Liver (tissue), 9 donors: ENCODE results near the gene SLC7A5. TPM values are rescaled to one million over a fixed set of nuclear protein-coding genes. Genes with fewer than 3 reads are reported as not detected.
"Not testable (repeated sequence)": the region's sequence is repeated elsewhere in the genome, so short reads cannot be mapped to it uniquely, and the experiment has no call there.

Experiments used
- DNase-seq: peaks from one replicate; pipeline ENCODE4 v3.0.0-alpha.2; 2017; ENCODE audit warnings: low spot score
- H3K27ac ChIP-seq, 2 donors: one replicate each; pipeline ENCODE4 v1.7.0; 2013; ENCODE audit warnings: inconsistent platforms in 2 of 2, low read length in 2 of 2, control low read depth in 1 of 2, low read depth in 1 of 2, mild to moderate bottlenecking in 1 of 2
- H3K27me3 ChIP-seq, 4 donors: one replicate each; pipeline versions ENCODE4 v1.6.1 to v1.7.0; 2013; ENCODE audit warnings: low read length in 3 of 4, inconsistent platforms in 1 of 4, mild to moderate bottlenecking in 1 of 4, moderate library complexity in 1 of 4; ENCODE audit not compliant: control insufficient read depth in 4 of 4, insufficient read depth in 4 of 4
- H3K36me3 ChIP-seq, 4 donors: one replicate each; pipeline versions ENCODE4 v1.6.1 to v1.7.0; 2013; ENCODE audit warnings: low read length in 3 of 4, mild to moderate bottlenecking in 3 of 4, low read depth in 1 of 4, moderate library complexity in 1 of 4; ENCODE audit not compliant: control insufficient read depth in 4 of 4, insufficient read depth in 3 of 4
- H3K4me1 ChIP-seq, 4 donors: one replicate each; pipeline versions ENCODE4 v1.6.1 to v1.7.0; 2013; ENCODE audit warnings: low read length in 3 of 4, mild to moderate bottlenecking in 3 of 4, moderate library complexity in 1 of 4; ENCODE audit not compliant: control insufficient read depth in 4 of 4, insufficient read depth in 4 of 4
- H3K4me3 ChIP-seq, 3 donors: one replicate each; pipeline versions ENCODE4 v1.6.1 to v1.7.0; 2013; ENCODE audit warnings: low read length in 3 of 3, control low read depth in 1 of 3, low read depth in 1 of 3, mild to moderate bottlenecking in 1 of 3
- H3K9ac ChIP-seq, 2 donors: one replicate each; pipeline ENCODE4 v1.7.0; 2013; ENCODE audit warnings: low read length in 2 of 2, mild to moderate bottlenecking in 2 of 2, moderate library complexity in 2 of 2, control low read depth in 1 of 2, low read depth in 1 of 2
- H3K9me3 ChIP-seq, 4 donors: one replicate each; pipeline versions ENCODE4 v1.6.1 to v1.7.0; 2013; ENCODE audit warnings: low read length in 3 of 4; ENCODE audit not compliant: control insufficient read depth in 4 of 4
- FOXA1 ChIP-seq: IDR thresholded peaks from 2 replicates; pipeline ENCODE4 v1.6.1; 2016; ENCODE audit warnings: antibody characterized with exemption
- FOXA2 ChIP-seq: IDR thresholded peaks from 2 replicates; pipeline ENCODE4 v1.6.1; 2016; ENCODE audit warnings: antibody characterized with exemption
- GABPA ChIP-seq, 2 donors: IDR thresholded peaks in 1 of 2; conservative IDR thresholded peaks in 1 of 2; 2 replicates each; pipeline ENCODE4 v1.6.1; 2016; ENCODE audit warnings: antibody characterized with exemption in 2 of 2, mild to moderate bottlenecking in 1 of 2, moderate library complexity in 1 of 2
- HNF4G ChIP-seq: IDR thresholded peaks from 2 replicates; pipeline ENCODE4 v1.6.1; 2016; ENCODE audit warnings: antibody characterized with exemption
- JUND ChIP-seq, 2 donors: IDR thresholded peaks; 2 replicates each; pipeline ENCODE4 v1.6.1; 2016; ENCODE audit warnings: antibody characterized with exemption in 2 of 2
- NR2F2 ChIP-seq: IDR thresholded peaks from 2 replicates; pipeline ENCODE4 v1.6.1; 2016; ENCODE audit warnings: antibody characterized with exemption
- RAD21 ChIP-seq, 2 donors: IDR thresholded peaks; 2 replicates each; pipeline ENCODE4 v1.6.1; 2016; ENCODE audit warnings: antibody characterized with exemption in 2 of 2, mild to moderate bottlenecking in 2 of 2
- RXRA ChIP-seq, 2 donors: IDR thresholded peaks; 2 replicates each; pipeline ENCODE4 v1.6.1; 2017 to 2018; ENCODE audit warnings: antibody characterized with exemption in 2 of 2, mild to moderate bottlenecking in 1 of 2
- TAF1 ChIP-seq: conservative IDR thresholded peaks from 2 replicates; pipeline ENCODE4 v1.6.1; 2016; ENCODE audit warnings: antibody characterized with exemption, mild to moderate bottlenecking
- YY1 ChIP-seq: IDR thresholded peaks from 2 replicates; pipeline ENCODE4 v1.6.1; 2016; ENCODE audit warnings: antibody characterized with exemption, mild to moderate bottlenecking
- WGBS: extraction: QIAGEN DNeasy Blood & Tissue Kit; methylation state at CpG from one replicate; pipeline ENCODE4 v1.1.7; 2013; 5-methylcytosine and 5-hydroxymethylcytosine counted together
- polyA plus RNA-seq, 2 donors: library from polyadenylated mRNA; stranded (reverse) in 1 of 2; unstranded in 1 of 2; fragments of 200-250 nt in 1 of 2; fragments of >200 nt in 1 of 2; fragmentation: Nextera tagmentation in 1 of 2; extraction: Ambion mirVana in 1 of 2; gene quantifications; one replicate each; pipeline versions ENCODE4 v1.2.1 to v1.2.3, GENCODE V29; 2013 to 2015
- total RNA-seq, 2 donors: library from RNA; depleted of rRNA; stranded (reverse); fragments of >200 nt; gene quantifications; one replicate each; pipeline ENCODE4 v1.2.3, GENCODE V29; 2014
- TF ChIP-seq, protein P1 (sequence below): IDR thresholded peaks from 2 replicates; pipeline ENCODE4 v1.6.1; 2016; ENCODE audit warnings: antibody characterized with exemption
- TF ChIP-seq, protein P2 (sequence below): fragments of 150-350 bp; IDR thresholded peaks from 2 replicates; pipeline ENCODE4 v1.5.1; 2017; ENCODE audit warnings: improper control_type of control experiment, low read depth, low read length; ENCODE audit not compliant: missing input control
- donor health status: healthy.
- donor health status: healthy.
- donor health status: healthy.
- donor health status: healthy.
- donor health status: healthy.

SLC7A5 gene
- total and polyA plus RNA-seq, 4 donors = 4.5 to 66.0 (median 10.6) TPM

DNA sequence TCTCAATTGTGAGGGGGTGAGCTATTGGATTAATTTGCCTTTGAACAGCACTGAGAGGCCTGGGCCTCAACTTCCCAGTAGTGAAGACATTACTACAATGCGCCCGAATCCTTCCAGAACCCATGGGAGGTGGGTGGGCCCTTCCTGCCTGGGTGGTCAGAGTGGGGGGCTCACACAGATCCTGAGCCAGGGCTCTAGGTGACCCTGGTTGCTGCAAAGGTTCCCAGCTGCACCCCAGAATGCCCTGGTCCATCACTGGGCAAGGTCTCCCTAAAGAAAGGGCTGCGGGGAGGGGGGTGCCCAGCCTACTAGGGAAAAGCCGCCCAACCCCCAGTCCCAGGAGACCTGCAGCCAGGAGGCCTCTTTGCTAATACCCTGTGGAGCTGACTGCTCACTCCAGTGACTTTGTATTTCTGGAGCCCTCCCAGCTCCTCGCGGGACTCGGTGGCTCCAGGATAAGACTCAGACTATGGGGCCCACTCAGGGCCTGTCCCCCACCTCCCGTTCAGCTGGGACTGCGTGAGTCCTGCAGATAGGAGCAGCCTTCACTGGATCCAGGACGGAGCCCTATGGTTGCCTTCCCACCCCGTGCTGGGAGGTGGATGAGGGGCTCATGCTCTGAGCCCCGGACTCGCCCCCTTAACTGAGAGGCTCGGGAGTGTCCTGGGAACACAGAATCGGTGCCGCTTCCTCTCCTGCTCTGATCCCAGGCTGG is 40.2 kb downstream of the SLC7A5 start:
- Histone ChIP-seq H3K9me3 (no peaks in the 10 kb centered on the region), H3K27me3 (no peaks in the 10 kb centered on the region), H3K4me1 (peaks cover 0 to 3% (median 1%) of the 10 kb centered on the region in 4 donors), H3K9ac (no peak overlapping the region), H3K4me3 (no peak overlapping the region), H3K27ac (no peak overlapping the region), H3K36me3 (peaks cover 6 to 21% (median 7%) of the 10 kb centered on the region in 4 donors)
- DNase-seq = no peak
- 91% methylated on average over 16 of the region's 16 CpGs for WGBS
- TF ChIP-seq, protein P1, sequence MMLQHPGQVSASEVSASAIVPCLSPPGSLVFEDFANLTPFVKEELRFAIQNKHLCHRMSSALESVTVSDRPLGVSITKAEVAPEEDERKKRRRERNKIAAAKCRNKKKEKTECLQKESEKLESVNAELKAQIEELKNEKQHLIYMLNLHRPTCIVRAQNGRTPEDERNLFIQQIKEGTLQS = no peak
- TF ChIP-seq FOXA2 (no peak), JUND (IDR thresholded peaks at IDR 0.05) (no peak), FOXA1 (no peak), TAF1 (no peak)
- TF ChIP-seq, protein P2, sequence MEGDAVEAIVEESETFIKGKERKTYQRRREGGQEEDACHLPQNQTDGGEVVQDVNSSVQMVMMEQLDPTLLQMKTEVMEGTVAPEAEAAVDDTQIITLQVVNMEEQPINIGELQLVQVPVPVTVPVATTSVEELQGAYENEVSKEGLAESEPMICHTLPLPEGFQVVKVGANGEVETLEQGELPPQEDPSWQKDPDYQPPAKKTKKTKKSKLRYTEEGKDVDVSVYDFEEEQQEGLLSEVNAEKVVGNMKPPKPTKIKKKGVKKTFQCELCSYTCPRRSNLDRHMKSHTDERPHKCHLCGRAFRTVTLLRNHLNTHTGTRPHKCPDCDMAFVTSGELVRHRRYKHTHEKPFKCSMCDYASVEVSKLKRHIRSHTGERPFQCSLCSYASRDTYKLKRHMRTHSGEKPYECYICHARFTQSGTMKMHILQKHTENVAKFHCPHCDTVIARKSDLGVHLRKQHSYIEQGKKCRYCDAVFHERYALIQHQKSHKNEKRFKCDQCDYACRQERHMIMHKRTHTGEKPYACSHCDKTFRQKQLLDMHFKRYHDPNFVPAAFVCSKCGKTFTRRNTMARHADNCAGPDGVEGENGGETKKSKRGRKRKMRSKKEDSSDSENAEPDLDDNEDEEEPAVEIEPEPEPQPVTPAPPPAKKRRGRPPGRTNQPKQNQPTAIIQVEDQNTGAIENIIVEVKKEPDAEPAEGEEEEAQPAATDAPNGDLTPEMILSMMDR = no peak

DNA sequence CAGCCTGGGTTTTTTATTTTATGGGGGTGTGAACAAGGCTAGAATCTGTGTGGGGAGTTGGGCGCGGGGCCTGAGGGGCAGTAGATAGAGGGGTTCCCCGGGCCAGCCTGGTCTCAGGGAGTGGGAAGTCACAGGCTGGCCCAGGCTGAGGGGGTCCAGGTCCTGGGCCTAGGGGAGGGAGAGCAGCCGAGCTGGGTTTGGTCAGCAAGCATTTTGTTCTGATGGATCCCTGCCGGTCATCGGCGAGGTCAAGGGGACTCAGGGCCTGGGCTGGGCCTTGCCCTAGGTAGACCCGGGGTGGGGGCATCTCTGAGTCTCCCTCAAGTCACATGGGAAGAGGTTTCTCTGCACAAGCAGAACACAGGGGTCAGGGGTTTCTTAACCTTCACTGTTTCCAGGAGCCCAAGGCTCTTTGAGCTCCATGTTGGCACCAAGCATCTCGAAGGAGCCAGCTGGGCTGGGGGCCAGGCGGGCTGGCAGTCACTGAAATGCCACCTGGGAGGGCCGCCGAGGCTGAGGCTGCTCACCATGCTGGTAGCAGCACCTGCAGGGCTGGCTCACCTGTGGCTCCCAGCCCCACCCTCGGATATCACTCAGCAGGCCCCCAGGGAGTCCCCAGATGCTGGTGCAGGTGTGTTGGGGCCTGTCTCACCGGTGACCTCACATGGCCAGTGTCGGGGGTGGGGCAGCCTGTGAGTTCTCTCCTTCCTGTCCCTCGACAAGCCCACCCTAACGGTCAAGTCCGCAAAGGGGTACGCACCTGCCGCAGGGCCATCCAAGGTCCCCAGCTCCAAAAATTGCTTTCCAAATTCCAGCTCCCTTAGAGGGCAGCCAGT is 41.0 kb downstream of the SLC7A5 start:
- Histone ChIP-seq H3K27me3 (no peaks in the 10 kb centered on the region), H3K36me3 (peaks cover 4 to 19% (median 7%) of the 10 kb centered on the region in 4 donors), H3K4me1 (peaks cover 0 to 3% (median 1%) of the 10 kb centered on the region in 4 donors), H3K9me3 (no peaks in the 10 kb centered on the region), H3K4me3 (no peak overlapping the region), H3K27ac (no peak overlapping the region), H3K9ac (no peak overlapping the region)
- 87% methylated on average over 20 of the region's 20 CpGs for WGBS
- no peak for TF ChIP-seq RAD21 (IDR thresholded peaks at IDR 0.05)
- TF ChIP-seq FOXA2 = no peak
- no peak for TF ChIP-seq NR2F2
- TF ChIP-seq, protein P1 = no peak
- TF ChIP-seq RXRA (IDR thresholded peaks at IDR 0.05) = no peak
- TF ChIP-seq HNF4G = no peak
- no peak for TF ChIP-seq TAF1
- no peak for TF ChIP-seq YY1
- TF ChIP-seq GABPA (IDR thresholded peaks at IDR 0.05 in 1 of 2, conservative IDR thresholded peaks at IDR 0.05 in 1 of 2) = no peak
- TF ChIP-seq FOXA1 = no peak
- no peak for DNase-seq

- 91% methylated on average over 7 of the region's 7 CpGs for WGBS
- not testable (repeated sequence) for H3K9me3 ChIP-seq, H3K9ac ChIP-seq, H3K4me3 ChIP-seq, H3K27ac ChIP-seq, H3K27me3 ChIP-seq, H3K4me1 ChIP-seq, DNase-seq
- peaks cover under 1 to 12% (median 4%) of the 10 kb centered on the region in 4 donors for H3K36me3 ChIP-seq
Measured at GRCh38 chr16:87827588-87827915, 41.8 kb downstream of the SLC7A5 start.
